Spleen (tissue), 11 donors: ENCODE results near the gene NPFFR2. TPM values are rescaled to one million over a fixed set of nuclear protein-coding genes. Genes with fewer than 3 reads are reported as not detected.

Source experiments
- DNase-seq: peaks from one replicate; pipeline ENCODE4 v3.0.0-alpha.2; 2020
- H3K27ac ChIP-seq, 8 donors: fragments of 200-600 bp; sonication (generic) in 7 of 8; 1 replicate in 4 of 8; 2 replicates in 4 of 8; pipeline versions ENCODE4 v1.5.0 to v1.8.0; 2016 to 2021; ENCODE audit warnings: inconsistent platforms in 4 of 8, mild to moderate bottlenecking in 4 of 8, moderate library complexity in 1 of 8
- H3K27me3 ChIP-seq, 7 donors: fragments of 200-600 bp; sonication (generic) in 6 of 7; replicated peaks in 1 of 7; 1 replicate in 4 of 7; 2 replicates in 3 of 7; pipeline versions ENCODE4 v1.5.0 to v1.8.0; 2016 to 2021; ENCODE audit warnings: inconsistent platforms in 3 of 7, mild to moderate bottlenecking in 1 of 7
- H3K36me3 ChIP-seq, 6 donors: fragments of 200-600 bp; sonication (generic) in 5 of 6; 1 replicate in 4 of 6; 2 replicates in 2 of 6; pipeline versions ENCODE4 v1.5.0 to v1.8.0; 2016 to 2021; ENCODE audit warnings: inconsistent platforms in 2 of 6
- H3K4me1 ChIP-seq, 6 donors: fragments of 200-600 bp; sonication (generic) in 5 of 6; 1 replicate in 3 of 6; 2 replicates in 3 of 6; pipeline versions ENCODE4 v1.5.0 to v1.8.0; 2016 to 2021; ENCODE audit warnings: inconsistent platforms in 3 of 6
- H3K4me3 ChIP-seq, 8 donors: fragments of 200-600 bp; sonication (generic) in 7 of 8; 1 replicate in 4 of 8; 2 replicates in 4 of 8; pipeline versions ENCODE4 v1.5.0 to v1.8.0; 2016 to 2021; ENCODE audit warnings: inconsistent platforms in 4 of 8, mild to moderate bottlenecking in 4 of 8, moderate library complexity in 2 of 8
- H3K9me3 ChIP-seq, 8 donors: fragments of 200-600 bp; sonication (generic) in 7 of 8; 1 replicate in 4 of 8; 2 replicates in 4 of 8; pipeline versions ENCODE4 v1.5.0 to v1.8.0; 2016 to 2021; ENCODE audit warnings: inconsistent platforms in 4 of 8
- POLR2A ChIP-seq, 3 donors: fragments of 450-650 bp; IDR thresholded peaks; one replicate each; pipeline ENCODE4 v1.5.1; 2017; ENCODE audit warnings: antibody characterized with exemption in 3 of 3, mild to moderate bottlenecking in 1 of 3
- POLR2AphosphoS5 ChIP-seq, 3 donors: sonication (generic); formaldehyde crosslinking; IDR thresholded peaks; one replicate each; pipeline ENCODE4 v1.5.1; 2017; ENCODE audit warnings: antibody characterized with exemption in 3 of 3
- WGBS, 5 donors: extraction: QIAGEN DNeasy Blood & Tissue Kit in 3 of 5; methylation state at CpG; one replicate each; pipeline versions ENCODE4 v1.1.5 to v1.1.7; 2013 to 2018; 5-methylcytosine and 5-hydroxymethylcytosine counted together
- intact Hi-C: fragments of 100-400 bp; cut with DNase I; formaldehyde crosslinking; loops from one replicate; pipeline ENCODE4 v1.15.0; 2023; ENCODE audit warnings: low total_unique reads
- polyA plus RNA-seq, 3 donors: library from polyadenylated mRNA; stranded (reverse); fragments of 200-250 nt; gene quantifications; one replicate each; pipeline ENCODE4 v1.2.1, GENCODE V29; 2013
- total RNA-seq, 7 donors: library from RNA; depleted of rRNA in 3 of 7; stranded (reverse); fragments of >200 nt in 3 of 7; fragmentation: NEBNext Ultra II Directional in 4 of 7; extraction: Animal tissue kit (Norgen Biotek cat#: 25700) in 4 of 7; gene quantifications; one replicate each; pipeline versions ENCODE4 v1.1.0 to v1.2.1, GENCODE V29; 2016 to 2021
- TF ChIP-seq, protein P1 (sequence below), 11 experiments: fragments of 200-600 bp in 7 of 11; fragments of 450-650 bp in 4 of 11; sonication (generic) in 4 of 11; IDR thresholded peaks in 8 of 11; conservative IDR thresholded peaks in 3 of 11; 1 replicate in 7 of 11; 2 replicates in 4 of 11; pipeline versions ENCODE4 v1.4.0 to v1.8.0; 2016 to 2021; ENCODE audit warnings: antibody characterized with exemption in 11 of 11, inconsistent platforms in 4 of 11, mild to moderate bottlenecking in 1 of 11
- donor health status: healthy with polysubstance abuse.
- donor health status: DM: no; HTN: no; CAD: no; lungs with moderate emphysema.
- donor health status: DM: no; HTN: no; CAD: no.
- donor health status: Bipolar disorder and iron deficiency.
- donor health status: healthy.
- donor health status: DM: no; HTN: no; CAD: no.
- donor health status: DM: yes; HTN: yes; CAD: no.

Gene NPFFR2
- total and polyA plus RNA-seq, 10 donors, result 0.08 to 1.2 (median 0.17) TPM; not detected in 6

- no peaks in the 10 kb centered on the region for H3K27me3 ChIP-seq
- 75 to 91% (median 81%) methylated on average over 2 of the region's 2 CpGs for WGBS, 5 donors
- intact Hi-C loops, result no loop called here
- TF ChIP-seq, protein P1, sequence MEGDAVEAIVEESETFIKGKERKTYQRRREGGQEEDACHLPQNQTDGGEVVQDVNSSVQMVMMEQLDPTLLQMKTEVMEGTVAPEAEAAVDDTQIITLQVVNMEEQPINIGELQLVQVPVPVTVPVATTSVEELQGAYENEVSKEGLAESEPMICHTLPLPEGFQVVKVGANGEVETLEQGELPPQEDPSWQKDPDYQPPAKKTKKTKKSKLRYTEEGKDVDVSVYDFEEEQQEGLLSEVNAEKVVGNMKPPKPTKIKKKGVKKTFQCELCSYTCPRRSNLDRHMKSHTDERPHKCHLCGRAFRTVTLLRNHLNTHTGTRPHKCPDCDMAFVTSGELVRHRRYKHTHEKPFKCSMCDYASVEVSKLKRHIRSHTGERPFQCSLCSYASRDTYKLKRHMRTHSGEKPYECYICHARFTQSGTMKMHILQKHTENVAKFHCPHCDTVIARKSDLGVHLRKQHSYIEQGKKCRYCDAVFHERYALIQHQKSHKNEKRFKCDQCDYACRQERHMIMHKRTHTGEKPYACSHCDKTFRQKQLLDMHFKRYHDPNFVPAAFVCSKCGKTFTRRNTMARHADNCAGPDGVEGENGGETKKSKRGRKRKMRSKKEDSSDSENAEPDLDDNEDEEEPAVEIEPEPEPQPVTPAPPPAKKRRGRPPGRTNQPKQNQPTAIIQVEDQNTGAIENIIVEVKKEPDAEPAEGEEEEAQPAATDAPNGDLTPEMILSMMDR (IDR thresholded peaks at IDR 0.05 in 8 of 11, conservative IDR thresholded peaks at IDR 0.05 in 3 of 11), result no peak
- TF ChIP-seq POLR2A (IDR thresholded peaks at IDR 0.05) (no peak), POLR2AphosphoS5 (IDR thresholded peaks at IDR 0.05) (no peak)
- H3K4me1 ChIP-seq, result no peaks in the 10 kb centered on the region
- DNase-seq, result no peak
- no peak overlapping the region for H3K4me3 ChIP-seq
- H3K9me3 ChIP-seq, result peaks cover 0 to 5% (median 2%) of the 10 kb centered on the region in 8 donors
- H3K36me3 ChIP-seq, result no peaks in the 10 kb centered on the region
- no peak overlapping the region for H3K27ac ChIP-seq
These were observed 25.2 kb upstream of the NPFFR2 start for GRCh38 chr4:72006586-72006985.

- Histone ChIP-seq H3K27me3 (no peaks in the 10 kb centered on the region), H3K27ac (no peak overlapping the region), H3K9me3 (no peaks in the 10 kb centered on the region), H3K36me3 (no peaks in the 10 kb centered on the region), H3K4me1 (no peaks in the 10 kb centered on the region), H3K4me3 (no peak overlapping the region)
- no peak for DNase-seq
- intact Hi-C loops, result no loop called here
- no peak for TF ChIP-seq POLR2AphosphoS5 (IDR thresholded peaks at IDR 0.05)
- TF ChIP-seq POLR2A (IDR thresholded peaks at IDR 0.05), result no peak
- TF ChIP-seq, protein P1 (IDR thresholded peaks at IDR 0.05 in 8 of 11, conservative IDR thresholded peaks at IDR 0.05 in 3 of 11), result no peak
These were observed 19.9 kb upstream of the NPFFR2 start for GRCh38 chr4:72011906-72012305.

- Histone ChIP-seq H3K27me3 (no peaks in the 10 kb centered on the region), H3K27ac (no peak overlapping the region), H3K9me3 (no peaks in the 10 kb centered on the region), H3K4me1 (no peaks in the 10 kb centered on the region), H3K4me3 (no peak overlapping the region), H3K36me3 (no peaks in the 10 kb centered on the region)
- TF ChIP-seq POLR2AphosphoS5 (IDR thresholded peaks at IDR 0.05), result no peak
- TF ChIP-seq, protein P1 (IDR thresholded peaks at IDR 0.05 in 8 of 11, conservative IDR thresholded peaks at IDR 0.05 in 3 of 11), result no peak
- TF ChIP-seq POLR2A (IDR thresholded peaks at IDR 0.05), result no peak
- 78 to 90% (median 83%) methylated on average over 3 of the region's 3 CpGs for WGBS, 5 donors
- DNase-seq, result no peak
- intact Hi-C loops, result no loop called here
These were observed 15.8 kb upstream of the NPFFR2 start for GRCh38 chr4:72016011-72016410.

GRCh38 chr4:72019688-72020087, 12.1 kb upstream of the NPFFR2 start:
- intact Hi-C loops, result no loop called here
- no peak overlapping the region for H3K27ac ChIP-seq
- H3K4me1 ChIP-seq, result no peaks in the 10 kb centered on the region
- DNase-seq, result no peak
- WGBS, 5 donors, result 56 to 75% (median 60%) methylated on average over 3 of the region's 3 CpGs
- H3K4me3 ChIP-seq, result no peak overlapping the region
- no peaks in the 10 kb centered on the region for H3K9me3 ChIP-seq
- no peaks in the 10 kb centered on the region for H3K27me3 ChIP-seq
- no peaks in the 10 kb centered on the region for H3K36me3 ChIP-seq
- TF ChIP-seq POLR2A (IDR thresholded peaks at IDR 0.05), result no peak
- TF ChIP-seq POLR2AphosphoS5 (IDR thresholded peaks at IDR 0.05), result no peak
- TF ChIP-seq, protein P1 (IDR thresholded peaks at IDR 0.05 in 8 of 11, conservative IDR thresholded peaks at IDR 0.05 in 3 of 11), result no peak
